Bone marrow (tissue), 2 donors: ENCODE data around the gene MBOAT2.
"Not testable (repeated sequence)": the region's sequence is repeated elsewhere in the genome, so short reads cannot be mapped to it uniquely, and the experiment has no call there.

Source experiments
- DNase-seq, 2 donors: peaks; one replicate each; lab custom pipeline; 2025; lab: John Stamatoyannopoulos, UW

MBOAT2 gene

GRCh38 chr2:8992643-8993042, 10.8 kb downstream of the MBOAT2 start:
- DNase-seq: no peak

DNA sequence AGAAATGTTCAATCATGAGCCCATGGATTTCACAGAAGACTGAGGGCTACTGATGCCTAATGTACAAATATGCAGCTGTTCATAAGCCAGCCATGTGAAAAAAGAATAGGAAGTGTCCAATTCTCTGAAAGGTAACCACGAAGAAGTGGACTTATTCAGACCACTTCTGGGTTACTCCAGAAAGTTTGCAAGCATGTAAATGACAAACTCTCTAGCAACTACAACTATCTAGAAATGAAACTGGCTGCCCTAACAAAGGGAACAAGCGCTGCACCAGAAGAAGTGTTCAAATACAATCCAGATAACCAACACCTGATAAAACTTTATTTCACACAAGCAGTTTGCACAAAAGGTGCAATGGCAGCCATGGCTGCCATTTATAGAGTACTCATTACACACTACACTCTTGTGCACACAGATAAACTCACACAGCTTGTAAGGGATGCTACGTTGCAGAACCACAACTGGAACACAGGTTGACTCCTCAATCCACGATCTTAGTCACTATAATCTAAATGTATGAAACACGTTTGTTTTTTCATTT, 13.9 kb downstream of the MBOAT2 start:
- no peak for DNase-seq

DNA sequence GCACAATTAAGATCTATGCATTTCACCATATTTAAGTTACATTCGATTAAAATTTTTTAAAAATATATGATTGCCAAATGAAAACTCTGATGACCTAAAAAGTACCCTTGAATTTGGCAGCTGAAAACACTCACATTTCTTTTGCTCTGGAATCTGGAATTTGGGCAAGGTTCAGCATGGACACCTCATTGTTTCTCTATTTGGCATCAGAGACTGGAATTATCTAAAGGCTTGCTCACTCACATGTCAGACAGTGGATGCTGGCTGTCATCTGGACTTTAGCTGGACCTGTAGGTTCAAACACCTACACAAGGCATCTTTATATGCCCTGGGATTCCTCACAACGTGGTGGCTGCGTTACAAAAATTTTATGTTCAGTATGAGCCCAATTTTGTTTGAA, 16.1 kb downstream of the MBOAT2 start:
- no peak for DNase-seq

DNA sequence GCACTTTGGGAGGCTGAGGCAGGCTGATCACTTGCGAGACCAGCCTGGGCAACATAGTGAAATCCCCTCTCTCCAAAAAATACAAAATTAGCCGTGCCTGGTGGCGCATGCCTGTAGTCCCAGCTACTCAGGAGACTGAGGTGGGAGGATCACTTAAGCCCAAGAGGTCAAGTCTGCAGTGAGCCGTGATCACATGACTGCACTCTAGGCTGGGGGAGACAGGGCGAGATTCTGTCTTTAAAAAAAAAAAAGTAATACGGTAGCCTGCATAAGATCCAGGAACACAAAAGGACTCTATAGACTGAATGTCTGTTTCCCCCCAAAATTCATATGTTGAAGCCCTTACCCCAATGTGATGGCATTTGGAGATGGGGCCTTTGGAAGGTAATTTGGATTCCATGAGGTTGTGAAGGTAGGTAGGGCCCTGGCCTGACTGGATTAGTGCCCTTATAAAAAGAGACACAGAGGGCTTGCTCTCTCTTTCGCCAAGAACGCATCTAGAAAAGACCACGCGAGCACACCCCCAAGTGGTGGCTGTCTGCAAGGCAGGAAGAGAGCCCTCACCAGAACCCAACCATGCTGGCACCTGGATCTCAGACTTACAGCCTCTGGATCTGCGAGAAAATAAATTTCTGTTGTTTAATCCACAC, 17.0 kb downstream of the MBOAT2 start:
- no peak for DNase-seq

DNA sequence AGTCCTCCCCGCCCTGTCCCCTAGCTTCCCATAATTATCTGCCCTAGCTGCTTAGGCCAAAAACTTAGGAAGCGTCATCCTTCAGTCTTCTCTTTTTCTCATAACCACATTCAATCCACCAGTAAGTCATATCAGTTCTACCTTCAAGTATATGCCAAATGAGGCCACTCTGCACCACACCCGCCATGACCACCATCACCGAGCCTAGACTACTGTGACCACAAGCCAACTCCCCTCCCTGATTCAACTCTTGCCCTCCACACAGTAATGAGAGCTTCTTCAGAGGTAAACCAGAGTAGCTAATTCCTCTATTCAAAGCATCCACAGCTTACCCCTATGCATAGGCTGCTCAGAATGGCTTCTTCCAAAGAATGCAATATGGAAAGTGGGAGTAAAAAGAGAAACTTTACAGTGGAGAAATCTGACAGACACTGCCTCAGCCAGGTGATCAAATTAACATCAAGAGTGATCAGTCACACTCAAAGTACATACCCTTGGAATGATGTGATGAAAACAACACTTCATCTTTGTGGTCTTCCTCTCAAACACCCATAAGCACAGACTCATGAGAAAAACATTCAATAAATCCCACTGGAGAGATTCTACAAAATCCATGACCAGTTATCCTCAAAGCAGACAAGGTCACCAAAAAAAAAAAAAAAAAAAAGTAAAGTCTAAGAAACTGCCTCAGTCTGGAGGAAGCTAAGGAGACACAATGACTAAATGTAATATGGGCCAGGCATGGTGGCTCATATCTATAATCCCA, 17.7 kb downstream of the MBOAT2 start:
- DNase-seq: no peak

- peak in 1 of 2 donors; percentile 63 for DNase-seq
These were observed 18.6 kb downstream of the MBOAT2 start for GRCh38 chr2:8984855-8985254.

DNA sequence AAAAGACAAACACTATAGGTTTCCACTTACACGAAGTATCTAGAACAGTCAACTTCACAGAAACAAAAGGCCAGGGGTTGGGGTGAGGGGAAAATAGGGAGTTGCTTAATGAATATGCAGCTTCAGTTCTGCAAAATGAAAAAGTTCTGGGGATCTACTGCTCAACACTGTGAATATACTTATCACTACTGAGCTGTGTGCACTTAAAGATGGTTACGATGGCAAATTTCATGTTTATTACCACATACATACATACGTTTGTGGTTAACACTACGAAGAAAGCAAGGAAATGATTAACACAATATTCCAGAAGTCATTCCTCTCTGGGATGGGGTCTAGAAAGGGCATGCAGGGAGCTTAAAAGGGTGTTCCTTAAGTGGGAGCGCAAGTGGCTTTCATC, 19.3 kb downstream of the MBOAT2 start:
- DNase-seq: no peak

DNA sequence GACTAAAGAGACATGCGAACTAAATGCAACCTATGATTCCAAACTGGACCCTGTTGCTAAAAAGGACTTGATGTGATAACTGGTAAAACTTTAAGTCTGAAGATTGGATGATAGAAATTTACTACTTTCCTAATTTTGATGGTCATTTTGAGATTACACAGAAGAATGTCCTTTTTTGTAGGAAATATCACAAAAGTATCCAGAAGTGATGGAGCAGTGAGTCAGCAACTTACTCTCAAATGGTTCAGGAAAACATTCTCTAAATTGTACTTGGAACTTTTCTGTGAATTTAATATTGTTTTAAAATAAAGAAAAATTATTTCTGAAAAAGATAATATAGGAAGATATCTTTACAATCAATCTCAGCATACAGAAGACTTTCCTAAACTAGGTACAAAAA, 19.9 kb downstream of the MBOAT2 start:
- no peak for DNase-seq

GRCh38 chr2:8981876-8982275, 21.6 kb downstream of the MBOAT2 start:
- DNase-seq: no peak

GRCh38 chr2:8980096-8980495, 23.4 kb downstream of the MBOAT2 start:
- DNase-seq: no peak

- DNase-seq: no peak
These were observed 25.7 kb downstream of the MBOAT2 start for GRCh38 chr2:8977758-8978157.

DNA sequence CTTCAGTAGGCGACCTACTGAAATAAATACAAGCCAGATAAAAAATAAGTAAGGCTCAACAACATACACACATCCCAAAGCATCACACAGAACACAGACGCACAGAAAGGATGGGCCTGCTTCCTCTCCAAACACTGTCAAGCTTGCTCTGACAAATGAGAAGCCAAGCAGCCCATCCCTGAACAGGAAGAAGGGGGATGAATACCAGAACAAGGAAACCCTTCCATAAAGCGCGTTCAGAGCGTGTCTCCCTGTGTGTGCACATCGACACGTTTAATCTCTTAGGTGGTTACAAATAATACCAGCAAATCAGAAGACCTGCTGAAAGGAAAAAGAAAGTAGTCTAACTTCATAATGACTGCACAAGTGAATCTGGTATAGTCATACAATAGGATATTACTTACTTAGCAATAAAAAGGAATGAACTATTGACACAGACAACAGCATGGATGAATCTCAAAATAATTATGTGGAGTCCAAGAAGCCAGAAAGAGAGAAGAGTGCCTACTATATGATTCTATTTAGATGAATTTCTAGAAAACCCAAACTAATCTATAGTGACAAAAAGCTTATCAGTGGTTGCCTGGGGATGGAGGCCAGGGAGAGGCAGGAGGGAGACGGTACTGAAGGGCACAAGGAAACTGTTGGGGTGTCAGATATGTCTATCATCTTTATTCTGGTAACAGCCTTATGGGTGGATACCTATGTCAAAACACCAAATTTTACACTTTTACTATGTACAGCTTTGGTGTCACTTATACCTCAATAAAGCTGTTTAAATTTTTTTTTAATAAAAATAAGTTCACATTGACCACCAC, 26.8 kb downstream of the MBOAT2 start:
- peak in 1 of 2 donors; percentile 64 for DNase-seq

GRCh38 chr2:8974016-8974415, 29.5 kb downstream of the MBOAT2 start:
- DNase-seq: no peak

DNA sequence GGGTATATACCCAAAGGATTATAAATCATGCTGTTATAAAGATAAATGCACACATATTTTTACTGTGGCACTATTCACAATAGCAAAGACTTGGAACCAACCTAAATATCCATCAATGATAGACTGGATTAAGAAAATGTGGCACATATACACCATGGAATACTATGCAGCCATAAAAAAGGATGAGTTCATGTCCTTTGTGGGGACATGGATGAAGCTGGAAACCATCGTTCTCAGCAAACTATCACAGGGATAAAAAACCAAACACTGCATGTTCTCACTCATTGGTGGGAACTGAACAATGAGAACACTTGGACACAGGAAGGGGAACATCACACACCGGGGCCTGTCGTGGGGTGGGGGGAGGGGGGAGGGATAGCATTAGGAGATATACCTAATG, 30.5 kb downstream of the MBOAT2 start:
- DNase-seq: not testable (repeated sequence)

GRCh38 chr2:8972535-8972934, 30.9 kb downstream of the MBOAT2 start:
- not testable (repeated sequence) for DNase-seq

DNA sequence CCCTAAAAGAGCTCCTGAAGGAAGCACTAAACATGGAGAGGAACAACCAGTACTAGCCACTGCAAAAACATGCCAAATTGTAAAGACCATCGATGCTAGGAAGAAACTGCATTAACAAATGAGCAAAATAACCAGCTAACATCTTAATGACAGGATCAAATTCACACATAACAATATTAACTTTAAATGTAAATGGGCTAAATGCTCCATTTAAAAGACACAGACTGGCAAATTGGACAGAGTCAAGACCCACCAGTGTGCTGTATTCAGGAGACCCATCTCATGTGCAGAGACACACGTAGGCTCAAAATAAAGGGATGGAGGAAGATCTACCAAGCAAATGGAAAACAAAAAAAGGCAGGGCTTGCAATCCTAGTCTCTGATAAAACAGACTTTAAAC, 34.1 kb downstream of the MBOAT2 start:
- DNase-seq: not testable (repeated sequence)

- no peak for DNase-seq
These were observed 37.2 kb downstream of the MBOAT2 start for GRCh38 chr2:8966123-8966908.

GRCh38 chr2:8965216-8965969, 38.1 kb downstream of the MBOAT2 start:
- DNase-seq: no peak

- DNase-seq: no peak
These were observed 40.6 kb downstream of the MBOAT2 start for GRCh38 chr2:8962890-8963289.

- no peak for DNase-seq
These were observed 45.9 kb downstream of the MBOAT2 start for GRCh38 chr2:8957628-8958027.

GRCh38 chr2:8956774-8957173, 46.7 kb downstream of the MBOAT2 start:
- DNase-seq: no peak
